Neural cell (in vitro differentiated cells): ENCODE measurements around the gene TACC2. TPM values are rescaled to one million over a fixed set of nuclear protein-coding genes. Genes with fewer than 3 reads are reported as not detected.

Experiments used
- H2AFZ ChIP-seq: fragments of 200-600, 300-800 bp; sonication (generic), shearing (Covaris generic); 2 replicates; pipeline ENCODE4 v1.6.0; 2014; ENCODE audit warnings: low read depth, mild to moderate bottlenecking, antibody characterized with exemption, low read length, moderate library complexity
- H3F3A ChIP-seq: fragments of 200-600 bp; shearing (Covaris generic); 2 replicates; pipeline ENCODE4 v1.6.1; 2016; ENCODE audit warnings: mild to moderate bottlenecking, moderate library complexity, mixed read lengths, antibody characterized with exemption, low read length; ENCODE audit not compliant: insufficient read depth, poor library complexity, severe bottlenecking
- H3K27ac ChIP-seq: fragments of 200-600, 300-800 bp; sonication (generic), shearing (Covaris generic); 2 replicates; pipeline ENCODE4 v1.5.1; 2014; ENCODE audit warnings: mild to moderate bottlenecking, low read length, moderate library complexity
- H3K27me3 ChIP-seq: fragments of 300-800, 200-600 bp; sonication (generic), shearing (Covaris generic); 2 replicates; pipeline ENCODE4 v1.6.0; 2014; ENCODE audit warnings: mild to moderate bottlenecking, low read depth, low read length, moderate library complexity; ENCODE audit not compliant: insufficient read depth
- H3K36me3 ChIP-seq: fragments of 300-800, 200-600 bp; sonication (generic), shearing (Covaris generic); 2 replicates; pipeline ENCODE4 v1.5.1; 2014; ENCODE audit warnings: mild to moderate bottlenecking, antibody characterized with exemption, low read length, moderate library complexity; ENCODE audit not compliant: insufficient read depth
- H3K4me2 ChIP-seq: fragments of 300-800, 200-600 bp; sonication (generic), shearing (Covaris generic); 2 replicates; pipeline ENCODE4 v1.6.0; 2014; ENCODE audit warnings: mild to moderate bottlenecking, low read length
- H3K4me3 ChIP-seq: fragments of 300-800, 200-600 bp; sonication (generic), shearing (Covaris generic); 2 replicates; pipeline ENCODE4 v1.5.1; 2014; ENCODE audit warnings: mild to moderate bottlenecking, low read length, moderate library complexity
- H3K79me2 ChIP-seq: fragments of 200-600 bp; shearing (Covaris generic); replicated peaks from 2 replicates; pipeline ENCODE4 v1.6.0; 2014; ENCODE audit warnings: mild to moderate bottlenecking, low read length, moderate library complexity; ENCODE audit not compliant: insufficient read depth
- H3K9ac ChIP-seq: fragments of 300-800, 200-600 bp; sonication (generic), shearing (Covaris generic); 2 replicates; pipeline ENCODE4 v1.6.1; 2016; ENCODE audit warnings: mild to moderate bottlenecking, low read length, mixed read lengths
- H3K9me2 ChIP-seq: fragments of 200-600 bp; shearing (Covaris generic); 2 replicates; pipeline ENCODE4 v1.6.1; 2016; ENCODE audit warnings: mild to moderate bottlenecking, low read length, mixed read lengths; ENCODE audit not compliant: insufficient read depth
- H3K9me3 ChIP-seq: fragments of 200-600, 300-800 bp; sonication (generic), shearing (Covaris generic); 2 replicates; pipeline ENCODE4 v1.6.1; 2016; ENCODE audit warnings: mild to moderate bottlenecking, mixed run types, low read length, moderate library complexity, mixed read lengths
- H4K20me1 ChIP-seq: fragments of 200-600 bp; shearing (Covaris generic); 2 replicates; pipeline ENCODE4 v1.6.1; 2016; ENCODE audit warnings: mild to moderate bottlenecking, mixed run types; ENCODE audit not compliant: insufficient read depth
- CTCF ChIP-seq: fragments of 450-650 bp; IDR thresholded peaks from 2 replicates; pipeline ENCODE4 v1.5.1; 2014; ENCODE audit warnings: antibody characterized with exemption, mild to moderate bottlenecking, moderate library complexity; ENCODE audit not compliant: poor library complexity, severe bottlenecking
- EP300 ChIP-seq: fragments of 450-650 bp; conservative IDR thresholded peaks from 2 replicates; pipeline ENCODE4 v1.6.1; 2014; ENCODE audit warnings: antibody characterized with exemption, mild to moderate bottlenecking, moderate library complexity; ENCODE audit not compliant: poor library complexity, severe bottlenecking
- MXI1 ChIP-seq: fragments of 450-650 bp; conservative IDR thresholded peaks from 2 replicates; pipeline ENCODE4 v1.6.1; 2014; ENCODE audit warnings: antibody characterized with exemption, mild to moderate bottlenecking; ENCODE audit not compliant: poor library complexity, severe bottlenecking
- POLR2AphosphoS5 ChIP-seq: IDR thresholded peaks from 2 replicates; pipeline ENCODE4 v1.6.1; 2012
- REST ChIP-seq: IDR thresholded peaks from 2 replicates; pipeline ENCODE4 v1.6.1; 2012; ENCODE audit warnings: borderline replicate concordance
- TAF1 ChIP-seq: IDR thresholded peaks from 2 replicates; pipeline ENCODE4 v1.6.1; 2012; ENCODE audit warnings: low read depth
- polyA plus RNA-seq: library from polyadenylated mRNA; depleted of rRNA; stranded (reverse); fragments of >200 nt; gene quantifications from 2 replicates; pipeline ENCODE4 v1.2.3, GENCODE V29; 2014

The TACC2 gene
- polyA plus RNA-seq, 1 donor from 2014 or later = 17.6 TPM

- H3K9me2 ChIP-seq = no peaks in the 10 kb centered on the region
- no peaks in the 10 kb centered on the region for H3K9me3 ChIP-seq
- H3K27me3 ChIP-seq = no peaks in the 10 kb centered on the region
- H4K20me1 ChIP-seq = no peaks in the 10 kb centered on the region
- no peaks in the 10 kb centered on the region for H3K36me3 ChIP-seq
- no peak overlapping the region for H3K4me2 ChIP-seq
- no peak overlapping the region for H2AFZ ChIP-seq
- no peaks in the 10 kb centered on the region for H3F3A ChIP-seq
- H3K4me3 ChIP-seq = no peak overlapping the region
- TF ChIP-seq CTCF = no peak
- TF ChIP-seq TAF1 = no peak
- H3K9ac ChIP-seq = no peak overlapping the region
- H3K79me2 ChIP-seq = no peaks in the 10 kb centered on the region
- no peak overlapping the region for H3K27ac ChIP-seq
These were observed 219.8 kb downstream of the TACC2 start for GRCh38 chr10:122208571-122209430.

DNA sequence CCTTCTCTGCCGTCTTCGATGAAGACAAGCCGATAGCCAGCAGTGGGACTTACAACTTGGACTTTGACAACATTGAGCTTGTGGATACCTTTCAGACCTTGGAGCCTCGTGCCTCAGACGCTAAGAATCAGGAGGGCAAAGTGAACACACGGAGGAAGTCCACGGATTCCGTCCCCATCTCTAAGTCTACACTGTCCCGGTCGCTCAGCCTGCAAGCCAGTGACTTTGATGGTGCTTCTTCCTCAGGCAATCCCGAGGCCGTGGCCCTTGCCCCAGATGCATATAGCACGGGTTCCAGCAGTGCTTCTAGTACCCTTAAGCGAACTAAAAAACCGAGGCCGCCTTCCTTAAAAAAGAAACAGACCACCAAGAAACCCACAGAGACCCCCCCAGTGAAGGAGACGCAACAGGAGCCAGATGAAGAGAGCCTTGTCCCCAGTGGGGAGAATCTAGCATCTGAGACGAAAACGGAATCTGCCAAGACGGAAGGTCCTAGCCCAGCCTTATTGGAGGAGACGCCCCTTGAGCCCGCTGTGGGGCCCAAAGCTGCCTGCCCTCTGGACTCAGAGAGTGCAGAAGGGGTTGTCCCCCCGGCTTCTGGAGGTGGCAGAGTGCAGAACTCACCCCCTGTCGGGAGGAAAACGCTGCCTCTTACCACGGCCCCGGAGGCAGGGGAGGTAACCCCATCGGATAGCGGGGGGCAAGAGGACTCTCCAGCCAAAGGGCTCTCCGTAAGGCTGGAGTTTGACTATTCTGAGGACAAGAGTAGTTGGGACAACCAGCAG lies 221.7 kb downstream of the TACC2 start:
- H3K27ac ChIP-seq = no peak overlapping the region
- no peaks in the 10 kb centered on the region for H3K79me2 ChIP-seq
- no peak overlapping the region for H3K4me3 ChIP-seq
- no peaks in the 10 kb centered on the region for H3K9me2 ChIP-seq
- H3K27me3 ChIP-seq = no peaks in the 10 kb centered on the region
- H3F3A ChIP-seq = no peaks in the 10 kb centered on the region
- TF ChIP-seq MXI1 (no peak), TAF1 (no peak), CTCF (no peak), POLR2AphosphoS5 (no peak), REST (no peak), EP300 (no peak)
- H3K36me3 ChIP-seq = no peaks in the 10 kb centered on the region
- no peak overlapping the region for H2AFZ ChIP-seq
- no peak overlapping the region for H3K9ac ChIP-seq
- no peak overlapping the region for H3K4me2 ChIP-seq
- H4K20me1 ChIP-seq = no peaks in the 10 kb centered on the region
- no peaks in the 10 kb centered on the region for H3K9me3 ChIP-seq
